Stomach (tissue), 4 donors: ENCODE data around the gene SKOR1.

Experiments
- CTCF ChIP-seq, 7 experiments: fragments of 450-650 bp in 4 of 7; fragments of 200-600 bp in 3 of 7; sonication (generic) in 3 of 7; IDR thresholded peaks; one replicate each; pipeline ENCODE4 v1.5.1; 2016 to 2019; ENCODE audit warnings: antibody characterized with exemption in 7 of 7, control low read depth in 2 of 7, mild to moderate bottlenecking in 1 of 7
- EP300 ChIP-seq: sonication (generic); formaldehyde crosslinking; IDR thresholded peaks from one replicate; pipeline ENCODE4 v1.6.1; 2017; ENCODE audit warnings: antibody characterized with exemption
- POLR2A ChIP-seq, 4 donors: fragments of 450-650 bp; IDR thresholded peaks; one replicate each; pipeline ENCODE4 v1.6.1; 2016; ENCODE audit warnings: antibody characterized with exemption in 4 of 4, control low read depth in 2 of 4, mild to moderate bottlenecking in 1 of 4, moderate library complexity in 1 of 4
- POLR2AphosphoS5 ChIP-seq, 3 donors: sonication (generic); formaldehyde crosslinking; IDR thresholded peaks; one replicate each; pipeline ENCODE4 v1.6.1; 2016; ENCODE audit warnings: antibody characterized with exemption in 3 of 3

GRCh38 chr15:67863442-67863987, 38.2 kb downstream of the SKOR1 start:
- TF ChIP-seq POLR2A (IDR thresholded peaks at IDR 0.05) = no peak
- peak in 5 of 7 experiments; percentile 83 to 96 (median 92) for TF ChIP-seq CTCF (IDR thresholded peaks at IDR 0.05)
- peak in 2 of 3 donors; percentile 33 to 43 for TF ChIP-seq POLR2AphosphoS5 (IDR thresholded peaks at IDR 0.05)
- no peak for TF ChIP-seq EP300
